PC-3 (cell line): ENCODE results near the gene HLA-DMB. TPM values are rescaled to one million over a fixed set of nuclear protein-coding genes. Genes with fewer than 3 reads are reported as not detected.

Experiments used
- ATAC-seq: fragments of 200-7000 bp; cut with Tn5 transposase; 2 replicates; pipeline ENCODE4 v1.9.1; 2020; ENCODE audit warnings: mild to moderate bottlenecking, moderate library complexity
- BruUV-seq: library from RNA; stranded (reverse); fragments of 400-500 nt; replicated peaks from 2 replicates; lab custom pipeline; 2021; lab: Mats Ljungman, UMichigan
- CTCF ChIA-PET: fragments of 300-600 bp; sonication (Branson Sonifier 250); formaldehyde crosslinking; loops from one replicate; lab custom pipeline; 2022; ENCODE audit warnings: antibody characterized with exemption; lab: Charles Lee
- POLR2A ChIA-PET: fragments of 300-600 bp; sonication (Branson Sonifier 250); formaldehyde crosslinking; loops from one replicate; lab custom pipeline; 2022; ENCODE audit warnings: antibody characterized with exemption; ENCODE audit not compliant: unreplicated experiment; lab: Charles Lee
- DNase-seq: peaks from one replicate; pipeline ENCODE4 v3.0.0-alpha.2; 2015
- H2AFZ ChIP-seq: fragments of 300-600 bp; sonication (generic); 2 replicates; pipeline ENCODE4 v1.6.0; 2016; ENCODE audit warnings: antibody characterized with exemption, low read length
- H3F3A ChIP-seq: fragments of 300-600 bp; sonication (generic); one replicate; pipeline ENCODE4 v1.6.0; 2017; ENCODE audit warnings: antibody characterized with exemption, low read length, control low read depth, mild to moderate bottlenecking; ENCODE audit not compliant: unreplicated experiment
- H3K27ac ChIP-seq: fragments of 300-600 bp; sonication (generic); 2 replicates; pipeline ENCODE4 v1.5.1; 2016; ENCODE audit warnings: mild to moderate bottlenecking, low read length
- H3K27me3 ChIP-seq: fragments of 300-600 bp; sonication (generic); 2 replicates; pipeline ENCODE4 v1.6.1; 2016; ENCODE audit warnings: low read length, mixed read lengths
- H3K36me3 ChIP-seq: fragments of 300-600 bp; sonication (generic); 2 replicates; pipeline ENCODE4 v1.6.1; 2016; ENCODE audit warnings: low read depth, mixed run types, low read length, mixed read lengths
- H3K4me1 ChIP-seq: fragments of 300-600 bp; sonication (generic); 2 replicates; pipeline ENCODE4 v1.5.1; 2016; ENCODE audit warnings: low read length; ENCODE audit not compliant: insufficient read depth
- H3K4me2 ChIP-seq: fragments of 300-600 bp; sonication (generic); 2 replicates; pipeline ENCODE4 v1.6.0; 2016; ENCODE audit warnings: low read length
- H3K4me3 ChIP-seq: fragments of 300-600 bp; sonication (generic); 2 replicates; pipeline ENCODE4 v1.5.1; 2016; ENCODE audit warnings: mild to moderate bottlenecking, low read length, mixed read lengths
- H3K79me2 ChIP-seq: fragments of 300-600 bp; sonication (generic); 2 replicates; pipeline ENCODE4 v1.6.1; 2017; ENCODE audit warnings: low read length, mixed read lengths
- H3K9ac ChIP-seq: fragments of 300-600 bp; sonication (generic); 2 replicates; pipeline ENCODE4 v1.6.0; 2016; ENCODE audit warnings: mild to moderate bottlenecking, low read length
- H3K9me2 ChIP-seq: fragments of 300-600 bp; sonication (generic); replicated peaks from 2 replicates; pipeline ENCODE4 v1.6.1; 2016; ENCODE audit warnings: mixed run types, low read length, mixed read lengths
- H3K9me3 ChIP-seq: fragments of 300-600 bp; sonication (generic); 2 replicates; pipeline ENCODE4 v1.6.1; 2016; ENCODE audit warnings: low read length, mixed read lengths
- H4K20me1 ChIP-seq: fragments of 300-600 bp; sonication (generic); 2 replicates; pipeline ENCODE4 v1.6.1; 2016; ENCODE audit warnings: low read length, mixed read lengths
- CTCF ChIP-seq: fragments of 300-600 bp; sonication (generic); conservative IDR thresholded peaks from 2 replicates; pipeline ENCODE4 v1.5.1; 2017; ENCODE audit warnings: antibody characterized with exemption, low read depth, mild to moderate bottlenecking, low read length
- EZH2 ChIP-seq: fragments of 300-600 bp; sonication (generic); IDR thresholded peaks from one replicate; pipeline ENCODE4 v1.6.1; 2017; ENCODE audit warnings: antibody characterized with exemption, mild to moderate bottlenecking, low read length; ENCODE audit not compliant: unreplicated experiment
- EZH2phosphoT487 ChIP-seq: fragments of 300-600 bp; sonication (generic); IDR thresholded peaks from 2 replicates; pipeline ENCODE4 v1.6.1; 2018; ENCODE audit warnings: mild to moderate bottlenecking, antibody characterized with exemption, low read length, borderline replicate concordance
- intact Hi-C: fragments of 100-400 bp; cut with micrococcal nuclease; formaldehyde crosslinking; loops from 2 replicates; pipeline ENCODE4 v1.9.0; 2023
- total RNA-seq: library from RNA; depleted of rRNA; stranded (reverse); fragments of >200 nt; gene quantifications from 2 replicates; pipeline ENCODE4 v1.2.3, GENCODE V29; 2014

Gene HLA-DMB
- total RNA-seq, 1 experiment from 2014 or later, result not detected

GRCh38 chr6:32984622-32985389 lies 44.0 kb upstream of the HLA-DMB start:
- Histone ChIP-seq H3K4me2 (peak overlapping the region; percentile 13; the same call in 1 of the 2 replicates), H3F3A (peaks cover 39% of the 10 kb centered on the region), H3K4me1 (peaks cover 8% of the 10 kb centered on the region; the same call in 1 of the 2 replicates), H3K9ac (no peak overlapping the region), H3K27ac (no peak overlapping the region), H2AFZ (no peak overlapping the region), H3K9me2 (no peaks in the 10 kb centered on the region), H3K27me3 (no peaks in the 10 kb centered on the region), H4K20me1 (peaks cover 43% of the 10 kb centered on the region), H3K79me2 (peaks cover 8% of the 10 kb centered on the region; the same call in 1 of the 2 replicates), H3K4me3 (no peak overlapping the region), H3K36me3 (peaks cover 18% of the 10 kb centered on the region), H3K9me3 (no peaks in the 10 kb centered on the region)
- DNase-seq, result peak; percentile 95
- peak; percentile 95 for ATAC-seq
- ChIA-PET CTCF (interaction anchor here (0.5 to 3.3 kb wide), 30 partner anchors 10 to 789 kb away, joined by 3 to 74 read pairs (median 6); partner anchors contain the start of genes HLA-DMA, HLA-DMB, PSMB9 and TAP1), POLR2A (interaction anchor here (0.6 to 2.0 kb wide), 4 partner anchors 13 to 66 kb away, joined by 4 to 59 read pairs (median 6); no protein-coding TSS in a partner anchor)
- BruUV-seq, result no TSS peak
- intact Hi-C loops, result loop anchor here (1.0 to 5.0 kb wide), 4 partner anchors 18 to 148 kb away; partner anchors contain the start of gene TAP2
- TF ChIP-seq EZH2 (no peak), CTCF (peak; percentile 94), EZH2phosphoT487 (no peak)

- H3K4me2 ChIP-seq, result peak overlapping the region; percentile 13; the same call in 1 of the 2 replicates
- H3K79me2 ChIP-seq, result peaks cover 15% of the 10 kb centered on the region; the same call in 1 of the 2 replicates
- H4K20me1 ChIP-seq, result peaks cover 50% of the 10 kb centered on the region
- peaks cover 40% of the 10 kb centered on the region for H3F3A ChIP-seq
- H3K36me3 ChIP-seq, result peaks cover 25% of the 10 kb centered on the region
- no peak overlapping the region for H2AFZ ChIP-seq
- H3K9ac ChIP-seq, result no peak overlapping the region
- peak; percentile 25 for ATAC-seq
- no peaks in the 10 kb centered on the region for H3K9me3 ChIP-seq
- no peak overlapping the region for H3K4me3 ChIP-seq
- BruUV-seq, result no TSS peak
- H3K27ac ChIP-seq, result no peak overlapping the region
- intact Hi-C loops, result loop anchor here (1.0 to 5.0 kb wide), 4 partner anchors 17 to 147 kb away; partner anchors contain the start of gene TAP2
- no peak for TF ChIP-seq CTCF
- TF ChIP-seq EZH2, result no peak
- no peak for TF ChIP-seq EZH2phosphoT487
- POLR2A ChIA-PET, result interaction anchor here (0.6 to 2.0 kb wide), 4 partner anchors 13 to 66 kb away, joined by 4 to 59 read pairs (median 6); no protein-coding TSS in a partner anchor
- H3K27me3 ChIP-seq, result no peaks in the 10 kb centered on the region
- no peaks in the 10 kb centered on the region for H3K9me2 ChIP-seq
- CTCF ChIA-PET, result interaction anchor here (0.5 to 3.3 kb wide), 29 partner anchors 10 to 789 kb away, joined by 3 to 74 read pairs (median 6); partner anchors contain the start of genes HLA-DMA, HLA-DMB, PSMB9 and TAP1
- H3K4me1 ChIP-seq, result peaks cover 8% of the 10 kb centered on the region; the same call in 1 of the 2 replicates
- DNase-seq, result no peak
These were observed 43.3 kb upstream of the HLA-DMB start for GRCh38 chr6:32983964-32984621.
